ENCODE measurements around the gene AGBL5.
"Not testable (repeated sequence)": the region's sequence is repeated elsewhere in the genome, so short reads cannot be mapped to it uniquely, and the experiment has no call there.

AGBL5 gene

GRCh38 chr2:27091746-27092695 lies 40.6 kb downstream of the AGBL5 start:
- no peak for DNase-seq (ENCODE audit: low read depth in 2 of 2)

GRCh38 chr2:27092696-27093429 lies 41.4 kb downstream of the AGBL5 start:
- DNase-seq (ENCODE audit: low read depth in 2 of 2), result no peak

- DNase-seq (ENCODE audit: low read depth in 2 of 2), result no peak
Observed at GRCh38 chr2:27093430-27094352, 42.2 kb downstream of the AGBL5 start.

GRCh38 chr2:27094353-27094984 lies 43.0 kb downstream of the AGBL5 start:
- no peak for DNase-seq (ENCODE audit: low read depth in 2 of 2)

GRCh38 chr2:27095427-27095744 lies 43.9 kb downstream of the AGBL5 start:
- no peak for DNase-seq (ENCODE audit: low read depth in 2 of 2)

- no peak for DNase-seq (ENCODE audit: low read depth in 2 of 2)
Observed at GRCh38 chr2:27095745-27096651, 44.5 kb downstream of the AGBL5 start.

- DNase-seq (ENCODE audit: low read depth in 2 of 2), result no peak
Observed at GRCh38 chr2:27096748-27097297, 45.4 kb downstream of the AGBL5 start.

- DNase-seq (ENCODE audit: low read depth in 2 of 2), result no peak
Observed at GRCh38 chr2:27097341-27097740, 45.9 kb downstream of the AGBL5 start.

- no peak for DNase-seq (ENCODE audit: low read depth in 2 of 2)
Observed at GRCh38 chr2:27099334-27099955, 48.0 kb downstream of the AGBL5 start.

- no peak for DNase-seq (ENCODE audit: low read depth in 2 of 2)
Observed at GRCh38 chr2:27100036-27100435, 48.6 kb downstream of the AGBL5 start.

GRCh38 chr2:27102329-27102728 lies 50.9 kb downstream of the AGBL5 start:
- no peak for DNase-seq (ENCODE audit: low read depth in 2 of 2)

GRCh38 chr2:27105981-27106380 lies 54.5 kb downstream of the AGBL5 start:
- no peak for DNase-seq (ENCODE audit: low read depth in 2 of 2)

- no peak for DNase-seq (ENCODE audit: low read depth in 2 of 2)
Observed at GRCh38 chr2:27108221-27108620, 56.8 kb downstream of the AGBL5 start.

- no peak for DNase-seq (ENCODE audit: low read depth in 2 of 2)
Observed at GRCh38 chr2:27109083-27109482, 57.6 kb downstream of the AGBL5 start.

GRCh38 chr2:27110603-27111352 lies 59.3 kb downstream of the AGBL5 start:
- not testable (repeated sequence) for DNase-seq (ENCODE audit: low read depth in 2 of 2)

- DNase-seq (ENCODE audit: low read depth in 2 of 2), result not testable (repeated sequence)
Observed at GRCh38 chr2:27111392-27112078, 60.1 kb downstream of the AGBL5 start.

GRCh38 chr2:27115519-27115918 lies 64.1 kb downstream of the AGBL5 start:
- DNase-seq (ENCODE audit: low read depth in 2 of 2), result no peak

GRCh38 chr2:27117995-27118524 lies 66.6 kb downstream of the AGBL5 start:
- DNase-seq (ENCODE audit: low read depth in 2 of 2), result no peak
